Measurements from ENCODE around the gene TAF6. TPM values are rescaled to one million over a fixed set of nuclear protein-coding genes. Genes with fewer than 3 reads are reported as not detected.

The TAF6 gene
- total RNA-seq, 5 donors from 2014 or later (not counting 1 experiment from before 2014, with no cell fraction given): 44.1 to 73.5 (median 61.3) TPM

DNA sequence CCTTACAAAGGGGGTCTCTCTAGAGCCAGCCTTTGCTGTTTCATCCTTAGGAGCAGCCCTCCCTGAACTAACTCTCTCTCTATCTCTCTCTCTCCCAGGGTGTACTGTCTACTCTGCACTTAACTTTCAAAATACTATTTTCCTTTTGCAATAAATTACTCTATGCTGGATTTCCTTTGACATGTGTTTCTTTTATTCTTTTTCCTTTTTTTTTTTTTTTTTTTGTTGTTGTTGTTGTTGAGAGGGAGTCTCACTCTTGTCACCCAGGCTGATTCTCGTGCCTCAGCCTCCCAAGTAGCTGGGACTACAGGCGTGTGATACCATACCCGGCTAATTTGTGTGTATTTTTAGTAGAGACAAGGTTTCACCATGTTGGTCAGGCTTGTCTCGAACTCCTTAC is 36.2 kb downstream of the TAF6 start:
- Mint-ChIP-seq H3K4me3 (peak overlapping the region; percentile 79 to 89 (median 88)), H3K27ac (peak overlapping the region; percentile 59 to 78), H3K36me3 (peaks cover 10% of the 10 kb centered on the region), H3K4me1 (peaks cover 34 to 42% (median 40%) of the 10 kb centered on the region in 3 donors), H3K9me3 (no peaks in the 10 kb centered on the region), H3K27me3 (no peaks in the 10 kb centered on the region)
- ChIA-PET POLR2A (interaction anchor here (0.6 to 1.0 kb wide), 13 partner anchors 17 to 406 kb away, joined by 3 to 19 read pairs (median 3); partner anchors contain the start of genes AP4M1 (in 1 of the 2), MBLAC1 (in 1 of the 2), MCM7 (in 1 of the 2) and ZSCAN21 (in 1 of the 2)), CTCF (interaction anchor here (0.7 to 1.7 kb wide), 25 partner anchors 8 to 262 kb away, joined by 3 to 18 read pairs (median 4); partner anchors contain the start of genes AP4M1 (in 1 of the 2), LAMTOR4 (in 1 of the 2), MCM7 (in 1 of the 2) and TRIM4 (in 1 of the 2))
- WGBS (ENCODE audit: insufficient coverage): 100% methylated on average over 1 of the region's 4 CpGs
- peaks cover 0 to 14% of the 10 kb centered on the region in 2 donors for H3K36me3 ChIP-seq (ENCODE audit: control insufficient read depth in 2 of 2, extremely low read depth in 1 of 2, insufficient read depth in 1 of 2, low read length in 1 of 2)
- H3K27me3 ChIP-seq (replicated peaks in 1 of 2; ENCODE audit: control insufficient read depth in 2 of 2, extremely low read depth in 1 of 2, insufficient read depth in 2 of 2, low read length in 1 of 2): peaks cover 0 to 5% of the 10 kb centered on the region in 2 experiments
- no peaks in the 10 kb centered on the region for H3K9me3 ChIP-seq
- DNase-seq (no peak), ATAC-seq (replicated peaks in 1 of 4) (no peak)
- peaks cover 10 to 32% of the 10 kb centered on the region in 2 experiments for H3K4me1 ChIP-seq (ENCODE audit: control insufficient read depth in 1 of 2, extremely low read depth in 1 of 2, insufficient read depth in 2 of 2, low read length in 2 of 2)
- no peak overlapping the region for H3K4me3 ChIP-seq (ENCODE audit: control insufficient read depth in 1 of 2, extremely low read depth in 1 of 2, low read length in 1 of 2)
- H3K27ac ChIP-seq (ENCODE audit: low read length): no peak overlapping the region

DNA sequence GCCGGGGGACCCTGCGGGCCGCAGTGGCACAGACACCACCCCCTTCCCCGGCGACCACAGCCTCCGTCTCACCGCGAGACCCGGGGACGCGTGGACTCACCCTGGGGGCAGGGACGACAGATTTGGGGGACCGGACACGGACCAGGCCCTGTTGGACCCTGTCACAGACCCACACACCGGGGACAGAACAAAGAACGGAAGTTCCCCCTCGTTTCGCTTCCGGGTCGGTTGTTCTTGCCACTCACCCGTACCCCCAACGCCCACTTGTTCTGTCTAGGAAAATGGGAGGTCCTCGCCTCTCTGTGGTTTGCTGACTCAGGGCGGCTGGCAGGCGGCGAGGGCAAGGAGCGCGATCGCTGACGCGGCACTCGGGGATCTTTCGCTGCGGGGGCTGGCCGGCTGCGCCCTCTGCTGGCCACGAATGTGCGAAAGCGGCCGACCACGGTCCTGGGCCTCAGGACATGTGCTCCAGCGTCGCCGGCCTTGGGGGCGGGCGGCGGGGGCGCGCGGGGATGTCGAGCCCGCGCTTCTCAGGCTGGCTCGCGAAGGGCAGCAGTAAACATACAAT is 37.5 kb downstream of the TAF6 start, which contains the start of gene ZNF3:
Gene ZNF3, minus strand, starts transcription at position 189 of the 568 bp plus-strand sequence. CDS start 4,366 bp downstream, outside the sequence.
- H3K27me3 Mint-ChIP-seq: no peaks in the 10 kb centered on the region
- H3K36me3 Mint-ChIP-seq: peaks cover 14% of the 10 kb centered on the region
- WGBS (ENCODE audit: insufficient coverage): under 1% methylated on average over 43 of the region's 55 CpGs

DNA sequence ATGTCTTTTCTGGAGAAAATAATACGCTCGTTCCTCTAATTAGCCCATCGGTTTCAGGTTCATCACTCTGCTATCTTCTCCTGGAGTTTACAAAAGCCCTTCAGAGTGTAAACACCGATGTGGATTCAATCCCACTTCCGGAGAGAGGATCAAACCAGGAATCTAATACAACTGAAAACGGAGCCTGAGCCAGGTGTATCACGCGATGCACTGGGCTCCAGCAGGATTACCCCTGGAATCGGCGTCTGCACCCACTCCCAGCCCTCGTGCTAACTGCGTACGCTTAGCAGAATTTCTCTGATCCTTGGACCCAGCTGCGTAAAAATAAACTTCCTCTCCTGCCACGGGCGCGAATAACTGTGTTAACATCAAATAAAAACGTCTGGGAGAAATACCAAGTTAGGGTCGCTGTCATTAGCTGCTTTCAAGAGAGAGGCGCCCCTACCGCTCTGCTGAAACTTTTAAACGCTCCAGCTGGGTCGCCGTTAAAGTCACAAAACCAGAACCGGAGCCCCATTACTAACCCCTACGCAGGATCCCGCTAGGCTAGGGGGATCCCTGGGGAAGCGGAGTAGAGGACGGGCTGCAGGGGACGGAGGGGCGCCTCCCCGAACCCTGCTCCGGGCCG is 38.1 kb downstream of the TAF6 start:
- WGBS (ENCODE audit: insufficient coverage): 4% methylated on average over 24 of the region's 34 CpGs
- peak in 2 of 4 experiments; percentile 2 to 15 for ATAC-seq (replicated peaks in 1 of 4)

More for the DNA sequence above, 37.5 kb downstream of the TAF6 start, which contains the start of gene ZNF3:
- no peaks in the 10 kb centered on the region for H3K9me3 ChIP-seq
- peaks cover 0 to 5% of the 10 kb centered on the region in 2 experiments for H3K27me3 ChIP-seq (replicated peaks in 1 of 2; ENCODE audit: control insufficient read depth in 2 of 2, extremely low read depth in 1 of 2, insufficient read depth in 2 of 2, low read length in 1 of 2)
- peaks cover 31 to 43% (median 37%) of the 10 kb centered on the region in 3 donors for H3K4me1 Mint-ChIP-seq
- CTCF ChIA-PET: interaction anchor here (0.7 to 1.7 kb wide), 6 partner anchors 13 to 162 kb away, joined by 3 to 18 read pairs (median 6); partner anchors contain the start of genes AP4M1 (in 1 of the 2), MCM7 (in 1 of the 2) and TRIM4 (in 1 of the 2)
- H3K27ac Mint-ChIP-seq: peak within 1 kb of the TSS; percentile 88 to 89
- H3K4me1 ChIP-seq (ENCODE audit: control insufficient read depth in 1 of 2, extremely low read depth in 1 of 2, insufficient read depth in 2 of 2, low read length in 2 of 2): peaks cover 10 to 28% of the 10 kb centered on the region in 2 experiments
- POLR2A ChIA-PET: interaction anchor here in 1 of 2 donors (0.5 to 1.0 kb wide), 3 partner anchors 35 to 675 kb away, joined by 3 to 5 read pairs (median 4); no protein-coding TSS in a partner anchor
- DNase-seq (peak; percentile 93 to 99 (median 97)), ATAC-seq (replicated peaks in 1 of 4) (peak; percentile 89 to 97 (median 96))
- H3K27ac ChIP-seq (ENCODE audit: low read length): peak within 1 kb of the TSS; percentile 70
- H3K4me3 Mint-ChIP-seq: peak within 1 kb of the TSS; percentile 79 to 89 (median 88)
- no peaks in the 10 kb centered on the region for H3K9me3 Mint-ChIP-seq
- peak within 1 kb of the TSS; percentile 81 to 83 for H3K4me3 ChIP-seq (ENCODE audit: control insufficient read depth in 1 of 2, extremely low read depth in 1 of 2, low read length in 1 of 2)
- peaks cover 2 to 24% of the 10 kb centered on the region in 2 donors for H3K36me3 ChIP-seq (ENCODE audit: control insufficient read depth in 2 of 2, extremely low read depth in 1 of 2, insufficient read depth in 1 of 2, low read length in 1 of 2)

DNA sequence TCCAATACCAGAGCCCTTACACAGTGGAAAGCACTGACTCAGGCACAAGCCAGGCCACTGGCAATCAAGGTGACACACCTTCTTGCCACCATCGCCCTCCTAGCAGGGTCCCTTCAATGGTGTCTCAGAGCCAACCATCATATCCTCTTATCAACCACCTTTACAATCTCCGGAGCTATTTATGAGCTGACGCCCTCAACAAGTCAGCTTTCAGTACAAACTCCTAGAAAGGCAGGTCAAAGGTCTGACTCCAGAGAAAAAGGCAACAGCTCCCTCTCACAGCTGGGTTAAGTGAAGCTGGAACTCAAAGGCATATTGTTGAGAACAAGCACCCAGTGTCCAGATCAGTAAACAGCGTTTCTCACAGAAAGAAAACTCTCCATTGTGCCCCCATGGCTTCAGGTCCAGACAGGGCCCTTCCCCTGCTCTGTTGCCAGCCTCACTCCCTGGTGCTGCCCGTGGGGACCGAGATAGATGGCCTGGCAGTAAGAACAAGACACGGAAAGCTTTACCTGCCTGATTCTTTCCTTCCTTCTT is 40.1 kb downstream of the TAF6 start:
- Mint-ChIP-seq H3K36me3 (peaks cover 37% of the 10 kb centered on the region), H3K9me3 (no peaks in the 10 kb centered on the region), H3K4me1 (peaks cover 31 to 43% (median 37%) of the 10 kb centered on the region in 3 donors), H3K4me3 (peak overlapping the region; percentile 45 to 79 (median 51)), H3K27ac (no peak overlapping the region), H3K27me3 (no peaks in the 10 kb centered on the region)
- CTCF ChIA-PET: interaction anchor here in 1 of 2 donors (0.6 kb wide), 1 partner anchor 342 kb away, joined by 4 read pairs; no protein-coding TSS in a partner anchor
- Histone ChIP-seq H3K4me1 (ENCODE audit: control insufficient read depth in 1 of 2, extremely low read depth in 1 of 2, insufficient read depth in 2 of 2, low read length in 2 of 2) (peaks cover 10 to 28% of the 10 kb centered on the region in 2 experiments), H3K36me3 (ENCODE audit: control insufficient read depth in 2 of 2, extremely low read depth in 1 of 2, insufficient read depth in 1 of 2, low read length in 1 of 2) (peaks cover 2 to 48% of the 10 kb centered on the region in 2 donors), H3K4me3 (ENCODE audit: control insufficient read depth in 1 of 2, extremely low read depth in 1 of 2, low read length in 1 of 2) (no peak overlapping the region), H3K27me3 (replicated peaks in 1 of 2; ENCODE audit: control insufficient read depth in 2 of 2, extremely low read depth in 1 of 2, insufficient read depth in 2 of 2, low read length in 1 of 2) (peaks cover 0 to 5% of the 10 kb centered on the region in 2 experiments), H3K27ac (ENCODE audit: low read length) (no peak overlapping the region), H3K9me3 (no peaks in the 10 kb centered on the region)
- DNase-seq (no peak), ATAC-seq (replicated peaks in 1 of 4) (no peak)
- WGBS (ENCODE audit: insufficient coverage): 95% methylated on average over 7 of the region's 7 CpGs
- POLR2A ChIA-PET: interaction anchor here in 1 of 2 donors (0.5 kb wide), 1 partner anchor 64 kb away, joined by 5 read pairs; no protein-coding TSS in a partner anchor

More for the DNA sequence above, 38.1 kb downstream of the TAF6 start:
- CTCF ChIA-PET: interaction anchor here in 1 of 2 donors (0.6 to 0.8 kb wide), 3 partner anchors 23 to 66 kb away, joined by 3 to 5 read pairs (median 3); partner anchors contain the start of genes ZKSCAN1 and ZSCAN21
- Mint-ChIP-seq H3K4me3 (peak overlapping the region; percentile 79 to 89 (median 88)), H3K4me1 (peaks cover 31 to 43% (median 37%) of the 10 kb centered on the region in 3 donors), H3K36me3 (peaks cover 19% of the 10 kb centered on the region), H3K9me3 (no peaks in the 10 kb centered on the region), H3K27ac (peak overlapping the region; percentile 74), H3K27me3 (no peaks in the 10 kb centered on the region)
- H3K4me1 ChIP-seq (ENCODE audit: control insufficient read depth in 1 of 2, extremely low read depth in 1 of 2, insufficient read depth in 2 of 2, low read length in 2 of 2): peaks cover 10 to 28% of the 10 kb centered on the region in 2 experiments
- peak overlapping the region; percentile 81 to 83 for H3K4me3 ChIP-seq (ENCODE audit: control insufficient read depth in 1 of 2, extremely low read depth in 1 of 2, low read length in 1 of 2)
- H3K36me3 ChIP-seq (ENCODE audit: control insufficient read depth in 2 of 2, extremely low read depth in 1 of 2, insufficient read depth in 1 of 2, low read length in 1 of 2): peaks cover 2 to 29% of the 10 kb centered on the region in 2 donors
- H3K27ac ChIP-seq (ENCODE audit: low read length): peak overlapping the region; percentile 70
- no peaks in the 10 kb centered on the region for H3K9me3 ChIP-seq
- POLR2A ChIA-PET: interaction anchor here (0.6 to 1.0 kb wide), 5 partner anchors 16 to 723 kb away, joined by 3 to 4 read pairs (median 3); partner anchors contain the start of genes AP4M1 (in 1 of the 2) and MCM7 (in 1 of the 2)
- peak in 1 of 35 experiments; percentile 3 for DNase-seq
- H3K27me3 ChIP-seq (replicated peaks in 1 of 2; ENCODE audit: control insufficient read depth in 2 of 2, extremely low read depth in 1 of 2, insufficient read depth in 2 of 2, low read length in 1 of 2): peaks cover 0 to 5% of the 10 kb centered on the region in 2 experiments

DNA sequence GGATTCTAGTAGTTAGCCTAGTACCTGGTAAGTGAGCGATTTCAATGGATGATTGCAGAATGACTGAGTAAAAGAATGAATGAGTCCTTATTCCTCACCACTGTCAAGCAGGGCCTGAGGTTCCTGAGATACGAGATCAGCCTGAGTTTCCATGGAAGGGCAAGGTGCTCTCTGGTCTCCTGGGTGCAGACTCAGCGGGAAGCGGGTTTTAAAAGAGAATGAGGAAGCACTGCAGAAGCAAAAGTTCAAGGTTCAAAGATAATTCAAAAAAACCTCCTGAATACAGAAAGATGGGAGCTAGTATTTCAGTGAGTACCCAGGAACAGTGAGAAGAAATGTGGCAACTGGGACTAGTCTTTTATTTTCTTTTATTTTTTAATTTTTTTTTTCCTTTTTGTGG is 42.0 kb downstream of the TAF6 start:
- Histone ChIP-seq H3K27me3 (replicated peaks in 1 of 2; ENCODE audit: control insufficient read depth in 2 of 2, extremely low read depth in 1 of 2, insufficient read depth in 2 of 2, low read length in 1 of 2) (no peaks in the 10 kb centered on the region), H3K27ac (ENCODE audit: low read length) (no peak overlapping the region), H3K4me1 (ENCODE audit: control insufficient read depth in 1 of 2, extremely low read depth in 1 of 2, insufficient read depth in 2 of 2, low read length in 2 of 2) (peaks cover 4 to 17% of the 10 kb centered on the region in 2 experiments), H3K36me3 (ENCODE audit: control insufficient read depth in 2 of 2, extremely low read depth in 1 of 2, insufficient read depth in 1 of 2, low read length in 1 of 2) (peaks cover 17 to 67% of the 10 kb centered on the region in 2 donors), H3K4me3 (ENCODE audit: control insufficient read depth in 1 of 2, extremely low read depth in 1 of 2, low read length in 1 of 2) (no peak overlapping the region), H3K9me3 (no peaks in the 10 kb centered on the region)
- Mint-ChIP-seq H3K4me3 (peak overlapping the region in 1 of 3 donors; percentile 34), H3K36me3 (peaks cover 54% of the 10 kb centered on the region), H3K27me3 (no peaks in the 10 kb centered on the region), H3K4me1 (peaks cover 23 to 32% (median 30%) of the 10 kb centered on the region in 3 donors), H3K27ac (no peak overlapping the region), H3K9me3 (peaks cover 3 to 4% (median 3%) of the 10 kb centered on the region in 3 donors)
- DNase-seq (no peak), ATAC-seq (replicated peaks in 1 of 4) (no peak)
- WGBS (ENCODE audit: insufficient coverage): no CpG with 5 or more reads among the region's 4 CpGs
- ChIA-PET POLR2A (interaction anchor here (0.5 to 0.7 kb wide), 2 partner anchors 9 to 34 kb away, joined by 3 to 11 read pairs; no protein-coding TSS in a partner anchor), CTCF (interaction anchor here in 1 of 2 donors (0.6 kb wide), 1 partner anchor 507 kb away, joined by 3 read pairs; no protein-coding TSS in a partner anchor)

All from T-cell (primary cell).